Measurements from ENCODE around the gene CHIT1. TPM values are rescaled to one million over a fixed set of nuclear protein-coding genes. Genes with fewer than 3 reads are reported as not detected.

CHIT1 gene
- total and polyA plus RNA-seq, 2 of the 13 experiments (the other 11 are each of a cell fraction or from before 2014, with no cell fraction given), result not detected

DNA sequence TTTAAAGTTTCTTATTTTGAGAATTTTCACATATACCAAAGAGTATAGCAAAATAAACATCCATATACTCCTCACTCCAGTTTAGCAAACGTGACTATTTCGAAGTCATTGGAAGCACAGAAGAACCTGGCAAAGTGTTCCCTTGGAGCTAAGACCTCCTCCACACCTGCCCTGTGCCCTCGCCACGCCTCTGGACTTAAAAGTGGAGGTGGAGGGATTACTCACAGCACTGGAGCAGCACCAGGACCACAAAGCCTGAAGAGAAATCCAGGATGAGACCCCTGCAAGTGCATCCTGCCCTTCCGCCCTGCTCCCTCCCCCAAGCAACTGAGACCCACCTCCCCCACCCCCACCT lies 43.4 kb downstream of the CHIT1 start:
- in situ Hi-C loops (cut with HindIII; ENCODE audit: extremely low pct_ligation_motif_present, low pct_unique_long_range_greater_than_20kb), result no loop called here
- peaks cover 0 to 18% of the 10 kb centered on the region in 2 experiments; a peak in 3 of 5 replicates for H3K27me3 ChIP-seq (ENCODE audit: control insufficient read depth in 1 of 2, insufficient read depth in 2 of 2, low read length in 2 of 2)
- CTCF ChIA-PET (ENCODE audit: low intra/inter-chr PET ratio, low total read pairs), result no interaction called here

More for the DNA sequence above, 43.4 kb downstream of the CHIT1 start:
- H3K4me2 ChIP-seq (ENCODE audit: low read depth, low read length), result no peak overlapping the region
- no peak overlapping the region for H3K9ac ChIP-seq (ENCODE audit: insufficient read depth, low read depth, low read length)
- H3K9me3 ChIP-seq (ENCODE audit: low read length), result no peaks in the 10 kb centered on the region
- POLR2A ChIA-PET, result no interaction called here
- WGBS (ENCODE audit: low lambda C conversion rate), result 48% methylated on average over 5 of the region's 5 CpGs
- H3K36me3 ChIP-seq (replicated peaks in 1 of 2; ENCODE audit: control insufficient read depth in 1 of 2, insufficient read depth in 2 of 2, low read length in 2 of 2), result no peaks in the 10 kb centered on the region
- intact Hi-C loops (cut with micrococcal nuclease; ENCODE audit: unreplicated experiment), result no loop called here
- BruUV-seq (replicated peaks), result no TSS peak
- FAIRE-seq (no peak), DNase-seq (ENCODE audit: low spot score) (no peak), ATAC-seq (no peak)
- no peak overlapping the region for H3K4me3 ChIP-seq (replicated peaks in 1 of 3; ENCODE audit: insufficient read depth in 1 of 3, low read depth in 2 of 3, low read length in 3 of 3)
- H3K27ac ChIP-seq (ENCODE audit: extremely low read length, insufficient read depth, low read length), result no peak overlapping the region
- H4K20me1 ChIP-seq (ENCODE audit: insufficient read depth, low read length), result no peaks in the 10 kb centered on the region
- TF ChIP-seq ZNF124 (CRISPR knock-in tag; IDR thresholded peaks at IDR 0.05) (no peak), MIXL1 (CRISPR knock-in tag; IDR thresholded peaks at IDR 0.05) (no peak), ZC3H4 (CRISPR knock-in tag; IDR thresholded peaks at IDR 0.05; ENCODE audit: borderline replicate concordance) (no peak), KLF13 (CRISPR knock-in tag; IDR thresholded peaks at IDR 0.05) (no peak), NPAS2 (CRISPR knock-in tag; IDR thresholded peaks at IDR 0.05; ENCODE audit: borderline replicate concordance) (no peak), MEF2D (CRISPR knock-in tag; IDR thresholded peaks at IDR 0.05) (no peak), NONO (IDR thresholded peaks at IDR 0.05) (no peak), NONO (CRISPR knock-in tag; conservative IDR thresholded peaks at IDR 0.05) (no peak), ZNF776 (CRISPR knock-in tag; IDR thresholded peaks at IDR 0.05) (no peak), HNF4A (CRISPR knock-in tag; IDR thresholded peaks at IDR 0.05) (no peak), XRCC5 (optimal IDR thresholded peaks at IDR 0.05; ENCODE audit: low read length) (no peak), GATAD1 (CRISPR knock-in tag; IDR thresholded peaks at IDR 0.05) (no peak), SP2 (CRISPR knock-in tag; IDR thresholded peaks at IDR 0.05) (no peak), ZNF589 (CRISPR knock-in tag; conservative IDR thresholded peaks at IDR 0.05) (no peak), TSC22D2 (CRISPR knock-in tag; IDR thresholded peaks at IDR 0.05; ENCODE audit: borderline replicate concordance) (no peak), U2AF1 (optimal IDR thresholded peaks at IDR 0.05; ENCODE audit: low read depth, low read length) (no peak)
- TF ChIP-seq, protein P1, sequence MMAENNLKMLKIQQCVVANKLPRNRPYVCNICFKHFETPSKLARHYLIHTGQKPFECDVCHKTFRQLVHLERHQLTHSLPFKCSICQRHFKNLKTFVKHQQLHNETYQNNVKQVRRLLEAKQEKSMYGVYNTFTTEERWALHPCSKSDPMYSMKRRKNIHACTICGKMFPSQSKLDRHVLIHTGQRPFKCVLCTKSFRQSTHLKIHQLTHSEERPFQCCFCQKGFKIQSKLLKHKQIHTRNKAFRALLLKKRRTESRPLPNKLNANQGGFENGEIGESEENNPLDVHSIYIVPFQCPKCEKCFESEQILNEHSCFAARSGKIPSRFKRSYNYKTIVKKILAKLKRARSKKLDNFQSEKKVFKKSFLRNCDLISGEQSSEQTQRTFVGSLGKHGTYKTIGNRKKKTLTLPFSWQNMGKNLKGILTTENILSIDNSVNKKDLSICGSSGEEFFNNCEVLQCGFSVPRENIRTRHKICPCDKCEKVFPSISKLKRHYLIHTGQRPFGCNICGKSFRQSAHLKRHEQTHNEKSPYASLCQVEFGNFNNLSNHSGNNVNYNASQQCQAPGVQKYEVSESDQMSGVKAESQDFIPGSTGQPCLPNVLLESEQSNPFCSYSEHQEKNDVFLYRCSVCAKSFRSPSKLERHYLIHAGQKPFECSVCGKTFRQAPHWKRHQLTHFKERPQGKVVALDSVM (CRISPR knock-in tag; IDR thresholded peaks at IDR 0.05), result no peak
- TF ChIP-seq, protein P2, sequence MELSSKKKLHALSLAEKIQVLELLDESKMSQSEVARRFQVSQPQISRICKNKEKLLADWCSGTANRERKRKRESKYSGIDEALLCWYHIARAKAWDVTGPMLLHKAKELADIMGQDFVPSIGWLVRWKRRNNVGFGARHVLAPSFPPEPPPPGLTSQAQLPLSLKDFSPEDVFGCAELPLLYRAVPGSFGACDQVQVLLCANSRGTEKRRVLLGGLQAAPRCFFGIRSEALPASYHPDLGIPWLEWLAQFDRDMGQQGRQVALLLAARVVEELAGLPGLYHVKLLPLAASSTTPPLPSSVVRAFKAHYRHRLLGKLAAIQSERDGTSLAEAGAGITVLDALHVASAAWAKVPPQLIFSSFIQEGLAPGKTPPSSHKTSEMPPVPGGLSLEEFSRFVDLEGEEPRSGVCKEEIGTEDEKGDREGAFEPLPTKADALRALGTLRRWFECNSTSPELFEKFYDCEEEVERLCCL (CRISPR knock-in tag; IDR thresholded peaks at IDR 0.05; ENCODE audit: borderline replicate concordance), result no peak
- TF ChIP-seq, protein P3, sequence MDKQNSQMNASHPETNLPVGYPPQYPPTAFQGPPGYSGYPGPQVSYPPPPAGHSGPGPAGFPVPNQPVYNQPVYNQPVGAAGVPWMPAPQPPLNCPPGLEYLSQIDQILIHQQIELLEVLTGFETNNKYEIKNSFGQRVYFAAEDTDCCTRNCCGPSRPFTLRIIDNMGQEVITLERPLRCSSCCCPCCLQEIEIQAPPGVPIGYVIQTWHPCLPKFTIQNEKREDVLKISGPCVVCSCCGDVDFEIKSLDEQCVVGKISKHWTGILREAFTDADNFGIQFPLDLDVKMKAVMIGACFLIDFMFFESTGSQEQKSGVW (CRISPR knock-in tag; IDR thresholded peaks at IDR 0.05; ENCODE audit: borderline replicate concordance), result no peak
- TF ChIP-seq, protein P4, sequence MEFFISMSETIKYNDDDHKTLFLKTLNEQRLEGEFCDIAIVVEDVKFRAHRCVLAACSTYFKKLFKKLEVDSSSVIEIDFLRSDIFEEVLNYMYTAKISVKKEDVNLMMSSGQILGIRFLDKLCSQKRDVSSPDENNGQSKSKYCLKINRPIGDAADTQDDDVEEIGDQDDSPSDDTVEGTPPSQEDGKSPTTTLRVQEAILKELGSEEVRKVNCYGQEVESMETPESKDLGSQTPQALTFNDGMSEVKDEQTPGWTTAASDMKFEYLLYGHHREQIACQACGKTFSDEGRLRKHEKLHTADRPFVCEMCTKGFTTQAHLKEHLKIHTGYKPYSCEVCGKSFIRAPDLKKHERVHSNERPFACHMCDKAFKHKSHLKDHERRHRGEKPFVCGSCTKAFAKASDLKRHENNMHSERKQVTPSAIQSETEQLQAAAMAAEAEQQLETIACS (CRISPR knock-in tag; IDR thresholded peaks at IDR 0.05), result no peak
- no peaks in the 10 kb centered on the region for H3K79me2 ChIP-seq (ENCODE audit: insufficient read depth, low read length)
- H2AFZ ChIP-seq (ENCODE audit: low read length), result no peak overlapping the region
- H3K4me1 ChIP-seq (ENCODE audit: insufficient read depth, low read length), result no peaks in the 10 kb centered on the region

All from HepG2 (cell line).